GM19438 (cell line): ENCODE data around the gene AFF1.
"Not testable (repeated sequence)": the region's sequence is repeated elsewhere in the genome, so short reads cannot be mapped to it uniquely, and the experiment has no call there.

ENCODE experiments used
- ATAC-seq: cut with Tn5 transposase; IDR thresholded peaks from one replicate; pipeline ENCODE4 v1.9.1; 2021; ENCODE audit warnings: low read depth; ENCODE audit not compliant: unreplicated experiment

The AFF1 gene

GRCh38 chr4:87073199-87074120, 138.6 kb downstream of the AFF1 start:
- ATAC-seq: peak; percentile 88

GRCh38 chr4:87074121-87074488, 139.3 kb downstream of the AFF1 start:
- peak; percentile 44 for ATAC-seq

GRCh38 chr4:87075876-87076275, 141.1 kb downstream of the AFF1 start:
- no peak for ATAC-seq

GRCh38 chr4:87076690-87077358, 142.0 kb downstream of the AFF1 start:
- ATAC-seq: no peak

- no peak for ATAC-seq
Observed at GRCh38 chr4:87077914-87078585, 143.2 kb downstream of the AFF1 start.

DNA sequence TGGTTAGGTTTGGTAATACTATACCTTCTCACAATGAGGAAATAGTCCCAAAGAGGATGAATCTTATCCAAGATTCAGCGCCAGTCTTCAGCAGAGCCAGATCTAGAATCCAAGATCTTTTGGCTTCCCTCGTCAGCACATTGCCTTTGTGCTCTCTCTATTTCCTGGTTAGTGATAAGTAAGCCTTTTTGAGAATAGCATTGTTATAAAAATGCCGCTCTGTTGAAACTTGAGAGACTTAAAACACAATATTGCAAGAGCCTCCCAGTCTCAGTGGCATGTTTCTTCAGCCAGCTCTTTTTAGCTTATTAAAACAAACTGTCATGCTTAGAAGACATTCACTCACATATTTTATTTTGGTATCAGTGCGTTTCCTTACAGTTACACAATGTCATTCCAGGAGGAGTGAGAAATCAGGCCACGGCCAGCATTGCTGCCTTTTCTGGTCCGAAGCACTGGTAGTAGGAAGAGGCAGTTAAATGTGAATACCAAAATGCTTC, 144.2 kb downstream of the AFF1 start:
- ATAC-seq: no peak

- ATAC-seq: no peak
Observed at GRCh38 chr4:87079967-87080366, 145.2 kb downstream of the AFF1 start.

GRCh38 chr4:87080462-87080861, 145.7 kb downstream of the AFF1 start:
- ATAC-seq: no peak

- ATAC-seq: no peak
Observed at GRCh38 chr4:87081826-87082225, 147.0 kb downstream of the AFF1 start.

DNA sequence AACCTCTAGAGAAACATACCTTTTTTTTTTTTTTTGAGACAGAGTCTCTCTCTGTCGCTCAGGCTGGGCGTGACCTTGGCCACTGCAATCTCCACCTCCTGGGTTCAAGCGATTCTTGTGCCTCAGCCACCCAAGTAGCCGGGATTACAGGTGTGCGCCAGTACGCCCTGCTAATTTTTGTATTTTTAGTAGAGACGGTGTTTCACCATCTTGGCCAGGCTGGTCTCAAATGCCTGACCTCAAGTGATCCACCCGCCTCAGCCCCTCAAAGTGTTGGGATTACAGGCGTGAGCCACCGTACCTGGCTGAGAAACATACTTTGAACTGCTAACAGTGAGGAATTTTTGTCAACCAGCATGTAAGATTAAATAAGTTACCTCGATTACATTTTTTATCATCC, 150.9 kb downstream of the AFF1 start:
- not testable (repeated sequence) for ATAC-seq

DNA sequence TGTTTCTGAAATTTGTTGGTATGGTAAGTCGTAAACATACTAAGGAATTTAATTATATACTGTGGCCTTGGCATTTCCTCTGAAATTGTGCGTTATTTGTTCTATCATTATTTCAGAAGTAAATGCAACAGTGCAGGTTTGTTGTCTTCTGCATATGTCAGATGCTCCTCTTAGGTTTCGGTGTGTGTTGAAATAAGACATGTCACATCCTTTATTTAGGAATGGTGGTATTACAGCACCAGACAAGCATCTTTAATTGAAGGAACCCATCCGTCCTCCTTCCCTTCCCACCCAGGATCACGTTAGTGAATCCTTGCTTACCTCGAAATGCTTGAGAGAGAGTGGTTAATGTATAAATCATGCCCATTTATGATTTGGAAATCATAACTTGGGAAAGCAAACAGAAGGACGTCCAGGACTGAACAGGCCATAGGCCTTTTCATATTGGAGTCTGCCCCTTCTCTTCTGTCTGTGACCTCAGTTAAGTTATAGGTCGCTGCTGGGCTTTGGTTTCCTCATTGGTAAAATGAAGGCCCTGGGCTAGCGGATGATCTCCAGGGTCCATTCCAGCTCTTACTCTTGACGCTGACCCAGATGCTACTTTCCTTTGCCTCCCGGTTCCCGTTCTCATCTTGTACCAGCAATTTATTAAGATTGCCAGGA, 151.5 kb downstream of the AFF1 start:
- no peak for ATAC-seq

DNA sequence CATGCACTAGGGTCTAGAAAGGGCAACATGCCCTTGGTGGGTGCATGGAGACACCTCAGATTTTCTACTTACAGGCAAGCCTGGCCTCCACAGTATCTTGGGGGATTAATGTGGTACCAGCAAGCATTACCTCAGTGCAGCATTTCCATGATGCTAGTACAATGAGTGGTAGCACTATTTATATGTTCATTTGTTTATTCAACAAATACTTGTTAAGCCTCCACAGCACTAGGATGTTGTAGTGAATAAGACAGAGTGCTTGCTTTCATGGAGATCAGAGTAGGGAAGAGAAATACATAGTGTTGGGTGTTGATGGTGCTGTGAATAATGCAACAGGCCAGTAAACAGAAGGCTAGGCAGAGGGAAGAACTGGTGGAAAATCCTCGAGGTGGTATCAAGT, 152.2 kb downstream of the AFF1 start:
- ATAC-seq: no peak

DNA sequence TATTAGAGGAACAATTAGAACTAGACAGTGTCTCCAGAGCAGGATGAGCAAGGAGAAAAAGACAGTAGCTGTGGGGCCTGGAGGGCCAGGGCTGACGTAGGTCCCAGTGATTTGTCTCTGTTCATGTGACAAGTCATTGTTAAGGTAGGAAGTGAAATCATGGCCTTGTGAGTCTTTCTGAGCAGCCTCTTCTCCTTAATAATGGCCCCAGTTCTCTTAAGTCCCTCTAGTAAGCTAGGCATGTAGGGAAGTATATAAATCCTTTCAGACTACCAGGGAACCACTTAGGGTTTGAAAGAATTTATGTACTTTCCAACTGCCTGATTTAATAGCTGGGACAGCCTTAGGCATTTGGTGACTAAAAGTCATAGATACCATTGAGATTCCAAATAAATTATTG, 152.6 kb downstream of the AFF1 start:
- ATAC-seq: no peak

DNA sequence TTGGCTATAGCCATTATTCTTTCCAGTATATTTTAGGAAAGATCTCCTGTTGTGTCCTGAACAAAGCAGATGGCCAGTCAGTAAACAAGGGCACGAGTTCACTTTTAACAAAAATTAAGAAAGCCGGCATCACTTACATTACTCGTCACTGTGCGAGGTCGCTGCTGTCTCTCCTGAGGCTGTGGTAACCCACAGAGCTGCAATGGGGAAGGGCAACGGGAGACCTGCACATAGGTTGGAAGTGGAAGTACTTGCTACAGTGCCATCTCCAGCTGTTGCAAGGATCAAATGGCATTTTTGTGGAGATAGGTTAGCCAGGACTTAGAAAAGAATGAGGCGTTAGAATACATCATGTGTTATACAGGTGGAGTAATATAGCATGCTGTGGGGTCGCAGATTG, 153.4 kb downstream of the AFF1 start:
- no peak for ATAC-seq

- no peak for ATAC-seq
Observed at GRCh38 chr4:87089368-87089767, 154.6 kb downstream of the AFF1 start.

DNA sequence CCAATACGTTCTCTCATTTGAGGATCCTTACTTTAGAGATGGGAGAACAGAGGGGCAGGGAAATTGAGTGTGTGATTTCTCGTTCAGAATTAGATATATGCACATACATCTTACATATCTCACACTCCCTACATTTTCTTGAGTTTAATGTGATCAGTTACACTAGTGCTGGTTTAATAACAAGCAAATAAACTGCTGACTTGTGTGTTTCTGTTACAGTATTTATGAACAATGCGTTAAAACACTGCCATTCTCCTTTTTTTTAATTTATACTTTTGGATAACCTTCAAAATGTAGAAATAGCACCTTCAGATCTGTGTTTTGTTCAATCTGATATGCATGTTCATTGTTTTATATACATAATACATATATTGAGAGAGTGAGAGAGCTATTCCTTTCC, 155.5 kb downstream of the AFF1 start:
- no peak for ATAC-seq

GRCh38 chr4:87092389-87093141, 157.8 kb downstream of the AFF1 start:
- peak; percentile 24 for ATAC-seq

DNA sequence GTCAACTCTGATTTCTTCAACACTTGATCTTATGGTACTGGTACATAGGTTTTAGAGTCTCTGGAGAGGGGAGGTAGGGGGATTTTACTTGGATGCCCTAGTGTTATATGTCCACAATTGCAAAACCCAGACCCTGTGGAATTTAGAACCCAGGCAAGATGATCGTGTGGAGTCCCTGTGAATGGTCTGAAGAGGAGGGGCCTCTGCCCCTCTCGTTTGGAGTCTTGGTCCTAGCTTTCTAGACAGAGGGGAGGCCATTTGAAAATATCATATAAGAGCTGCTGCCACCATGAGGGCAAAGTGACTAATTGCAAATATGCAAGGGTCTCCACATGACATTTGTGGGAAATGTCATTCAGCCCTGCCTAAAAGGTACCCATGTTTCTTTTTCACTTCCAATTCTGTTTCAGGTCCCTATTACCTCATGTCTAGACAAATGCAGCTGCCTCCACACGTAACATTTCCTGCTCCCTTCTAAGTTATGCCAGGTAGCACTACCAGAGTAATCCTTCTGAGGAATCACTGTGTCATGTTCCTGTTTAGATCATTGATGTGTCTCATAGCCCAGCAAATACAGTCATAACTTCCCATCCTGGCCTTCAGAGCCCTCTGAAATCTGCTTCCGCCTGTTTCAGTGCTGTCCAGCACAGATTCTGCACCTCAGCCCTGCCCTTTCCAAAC, 158.8 kb downstream of the AFF1 start:
- peak; percentile 90 for ATAC-seq

GRCh38 chr4:87097075-87097474, 162.3 kb downstream of the AFF1 start:
- no peak for ATAC-seq
